Measurements from ENCODE around the gene RABL3.
"Not testable (repeated sequence)": the region's sequence is repeated elsewhere in the genome, so short reads cannot be mapped to it uniquely, and the experiment has no call there.

Gene RABL3

DNA sequence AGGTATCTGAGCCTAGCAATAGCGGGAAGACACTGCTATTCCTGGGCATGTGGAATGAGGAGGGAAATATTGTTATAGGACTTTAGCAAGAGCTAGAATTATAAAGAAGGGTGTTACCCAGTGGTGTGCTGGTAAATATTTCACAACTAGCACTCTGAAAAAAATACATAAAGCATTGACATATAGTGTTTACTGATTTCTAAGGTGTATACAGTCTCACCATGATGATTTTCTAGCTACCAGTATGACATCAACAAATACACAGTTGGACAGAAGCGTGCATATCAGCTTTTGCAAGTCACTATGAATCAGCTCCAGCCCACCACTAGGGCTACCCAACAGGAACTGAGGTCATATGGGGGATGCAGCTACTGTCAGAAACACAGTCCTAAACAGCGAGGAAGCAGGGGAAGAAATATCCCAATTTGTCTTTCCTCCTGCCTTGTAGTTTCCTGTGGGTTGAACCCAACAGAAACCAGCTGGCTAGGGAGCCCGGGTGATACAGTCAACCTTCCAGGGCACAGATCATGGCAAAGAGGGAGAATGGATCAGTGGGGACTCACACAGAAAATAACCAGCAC, 99.9 kb downstream of the RABL3 start:
- Histone ChIP-seq H3K36me3 (ENCODE audit: insufficient read depth, low read length) (no peaks in the 10 kb centered on the region), H3K4me3 (ENCODE audit: low read length, poor library complexity, severe bottlenecking) (no peak overlapping the region), H3K9ac (ENCODE audit: low read depth, low read length, poor library complexity, severe bottlenecking) (no peak overlapping the region), H3K27me3 (ENCODE audit: insufficient read depth, low read length, poor library complexity, severe bottlenecking) (no peaks in the 10 kb centered on the region), H3K9me2 (replicated peaks; ENCODE audit: low read depth, low read length) (no peaks in the 10 kb centered on the region), H3F3A (ENCODE audit: low read depth) (no peaks in the 10 kb centered on the region), H3K4me2 (ENCODE audit: low read depth, low read length, poor library complexity, severe bottlenecking) (peak overlapping the region; percentile 19), H3K4me1 (ENCODE audit: insufficient read depth, low read length, poor library complexity, severe bottlenecking) (no peaks in the 10 kb centered on the region), H3K9me3 (ENCODE audit: insufficient read depth, low read depth, low read length) (no peaks in the 10 kb centered on the region), H3K79me2 (ENCODE audit: insufficient read depth, low read length) (no peaks in the 10 kb centered on the region), H2AFZ (ENCODE audit: low read length) (0 out of 2 replicates have a peak overlapping the region, but pooled peaks have one; percentile 75), H4K20me1 (ENCODE audit: insufficient read depth, low read length, poor library complexity, severe bottlenecking) (no peaks in the 10 kb centered on the region)
- TF ChIP-seq EZH2phosphoT487 (IDR thresholded peaks at IDR 0.05; ENCODE audit: borderline replicate concordance) (no peak), CTCF (conservative IDR thresholded peaks at IDR 0.05; ENCODE audit: low read length) (no peak; the same call in 1 of the 2 replicates)

- Histone ChIP-seq H3K4me3 (ENCODE audit: low read length, poor library complexity, severe bottlenecking) (no peak overlapping the region), H3K9ac (ENCODE audit: low read depth, low read length, poor library complexity, severe bottlenecking) (no peak overlapping the region), H3K9me2 (replicated peaks; ENCODE audit: low read depth, low read length) (no peaks in the 10 kb centered on the region), H3F3A (ENCODE audit: low read depth) (no peaks in the 10 kb centered on the region), H3K4me2 (ENCODE audit: low read depth, low read length, poor library complexity, severe bottlenecking) (no peak overlapping the region), H3K27me3 (ENCODE audit: insufficient read depth, low read length, poor library complexity, severe bottlenecking) (no peaks in the 10 kb centered on the region), H3K79me2 (ENCODE audit: insufficient read depth, low read length) (no peaks in the 10 kb centered on the region), H3K4me1 (ENCODE audit: insufficient read depth, low read length, poor library complexity, severe bottlenecking) (no peaks in the 10 kb centered on the region), H3K9me3 (ENCODE audit: insufficient read depth, low read depth, low read length) (no peaks in the 10 kb centered on the region), H2AFZ (ENCODE audit: low read length) (no peak overlapping the region), H4K20me1 (ENCODE audit: insufficient read depth, low read length, poor library complexity, severe bottlenecking) (no peaks in the 10 kb centered on the region), H3K36me3 (ENCODE audit: insufficient read depth, low read length) (no peaks in the 10 kb centered on the region)
- TF ChIP-seq CTCF (conservative IDR thresholded peaks at IDR 0.05; ENCODE audit: low read length) (no peak), EZH2phosphoT487 (IDR thresholded peaks at IDR 0.05; ENCODE audit: borderline replicate concordance) (no peak)
Observed at GRCh38 chr3:120641696-120642246, 100.5 kb downstream of the RABL3 start.

DNA sequence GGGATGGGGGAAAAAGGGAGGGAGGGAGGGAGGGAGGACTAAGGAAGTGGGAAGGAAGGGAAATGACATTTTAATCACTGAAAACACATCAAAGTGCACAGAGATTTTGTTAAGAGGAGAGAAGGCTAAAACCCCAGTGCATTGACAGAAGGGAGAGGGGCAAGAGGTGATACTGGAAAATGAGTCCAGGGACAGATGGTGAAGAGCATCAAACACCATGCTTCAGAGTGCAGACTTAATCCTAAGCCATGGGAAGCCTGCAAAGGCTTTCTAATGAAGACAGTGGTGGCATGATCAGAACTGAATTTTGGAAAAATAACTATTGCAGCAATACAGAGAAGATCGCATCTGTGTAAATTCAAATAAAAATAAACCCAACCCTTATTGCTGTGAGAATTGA, 102.1 kb downstream of the RABL3 start:
- H3K4me3 ChIP-seq (ENCODE audit: low read length, poor library complexity, severe bottlenecking) = no peak overlapping the region
- no peak overlapping the region for H2AFZ ChIP-seq (ENCODE audit: low read length)
- no peaks in the 10 kb centered on the region for H3F3A ChIP-seq (ENCODE audit: low read depth)
- no peaks in the 10 kb centered on the region for H3K9me3 ChIP-seq (ENCODE audit: insufficient read depth, low read depth, low read length)
- H3K4me2 ChIP-seq (ENCODE audit: low read depth, low read length, poor library complexity, severe bottlenecking) = no peak overlapping the region
- H3K36me3 ChIP-seq (ENCODE audit: insufficient read depth, low read length) = no peaks in the 10 kb centered on the region
- H3K9me2 ChIP-seq (replicated peaks; ENCODE audit: low read depth, low read length) = no peaks in the 10 kb centered on the region
- no peaks in the 10 kb centered on the region for H3K4me1 ChIP-seq (ENCODE audit: insufficient read depth, low read length, poor library complexity, severe bottlenecking)
- no peaks in the 10 kb centered on the region for H4K20me1 ChIP-seq (ENCODE audit: insufficient read depth, low read length, poor library complexity, severe bottlenecking)
- H3K27me3 ChIP-seq (ENCODE audit: insufficient read depth, low read length, poor library complexity, severe bottlenecking) = no peaks in the 10 kb centered on the region
- TF ChIP-seq CTCF (conservative IDR thresholded peaks at IDR 0.05; ENCODE audit: low read length) (no peak), EZH2phosphoT487 (IDR thresholded peaks at IDR 0.05; ENCODE audit: borderline replicate concordance) (no peak)
- H3K9ac ChIP-seq (ENCODE audit: low read depth, low read length, poor library complexity, severe bottlenecking) = no peak overlapping the region
- no peaks in the 10 kb centered on the region for H3K79me2 ChIP-seq (ENCODE audit: insufficient read depth, low read length)

- H3K9ac ChIP-seq (ENCODE audit: low read depth, low read length, poor library complexity, severe bottlenecking); H4K20me1 ChIP-seq (ENCODE audit: insufficient read depth, low read length, poor library complexity, severe bottlenecking): not testable (repeated sequence)
Observed at GRCh38 chr3:120638820-120639219, 103.5 kb downstream of the RABL3 start.

More at GRCh38 chr3:120638820-120639219, 103.5 kb downstream of the RABL3 start:
- H3K36me3 ChIP-seq (ENCODE audit: insufficient read depth, low read length); H3K4me1 ChIP-seq (ENCODE audit: insufficient read depth, low read length, poor library complexity, severe bottlenecking); H3K79me2 ChIP-seq (ENCODE audit: insufficient read depth, low read length); H3K4me2 ChIP-seq (ENCODE audit: low read depth, low read length, poor library complexity, severe bottlenecking); H3K27me3 ChIP-seq (ENCODE audit: insufficient read depth, low read length, poor library complexity, severe bottlenecking); H3K9me2 ChIP-seq (replicated peaks; ENCODE audit: low read depth, low read length); H2AFZ ChIP-seq (ENCODE audit: low read length); H3K4me3 ChIP-seq (ENCODE audit: low read length, poor library complexity, severe bottlenecking); H3F3A ChIP-seq (ENCODE audit: low read depth); H3K9me3 ChIP-seq (ENCODE audit: insufficient read depth, low read depth, low read length): not testable (repeated sequence)
